Thoracic aorta (tissue), 2 donors: ENCODE results near the gene DCDC2C. TPM values are rescaled to one million over a fixed set of nuclear protein-coding genes. Genes with fewer than 3 reads are reported as not detected.

Source experiments
- ATAC-seq: fragments of 150-250 bp; one replicate; pipeline ENCODE4 v1.8.0; 2017; ENCODE audit warnings: low read depth; ENCODE audit not compliant: insufficient number of reproducible peaks, low FRiP score
- DNase-seq: peaks from one replicate; pipeline ENCODE4 v3.0.0-alpha.2; 2020; ENCODE audit warnings: low spot score
- H3K27ac ChIP-seq, 2 donors: fragments of 200-600 bp; sonication (generic); 1 replicate in 1 of 2; 2 replicates in 1 of 2; pipeline ENCODE4 v1.5.1; 2016; ENCODE audit warnings: mild to moderate bottlenecking in 2 of 2, moderate library complexity in 2 of 2
- H3K27me3 ChIP-seq: fragments of 200-600 bp; sonication (generic); replicated peaks from 2 replicates; pipeline ENCODE4 v1.6.0; 2016; ENCODE audit warnings: mild to moderate bottlenecking; ENCODE audit not compliant: insufficient read depth
- H3K36me3 ChIP-seq: fragments of 200-600 bp; sonication (generic); one replicate; pipeline ENCODE4 v1.5.1; 2016
- H3K4me1 ChIP-seq, 2 donors: fragments of 200-600 bp; sonication (generic); 1 replicate in 1 of 2; 2 replicates in 1 of 2; pipeline versions ENCODE4 v1.5.1 to v1.6.0; 2016; ENCODE audit warnings: low read depth in 2 of 2, mild to moderate bottlenecking in 1 of 2; ENCODE audit not compliant: control insufficient read depth in 1 of 2
- H3K4me3 ChIP-seq: fragments of 200-600 bp; sonication (generic); 2 replicates; pipeline ENCODE4 v1.5.1; 2016; ENCODE audit warnings: mild to moderate bottlenecking
- H3K9me3 ChIP-seq: fragments of 200-600 bp; sonication (generic); 2 replicates; pipeline ENCODE4 v1.5.1; 2016
- CTCF ChIP-seq: fragments of 200-600 bp; sonication (generic); IDR thresholded peaks from one replicate; pipeline ENCODE4 v1.5.1; 2019; ENCODE audit warnings: antibody characterized with exemption
- total RNA-seq, 2 donors: library from RNA; depleted of rRNA; stranded (reverse); fragments of >200 nt; gene quantifications; one replicate each; pipeline versions ENCODE4 v1.1.0 to v1.2.3, GENCODE V29; 2016

DCDC2C gene
- total RNA-seq, 2 donors from 2014 or later: 6.6 to 13.1 TPM

DNA sequence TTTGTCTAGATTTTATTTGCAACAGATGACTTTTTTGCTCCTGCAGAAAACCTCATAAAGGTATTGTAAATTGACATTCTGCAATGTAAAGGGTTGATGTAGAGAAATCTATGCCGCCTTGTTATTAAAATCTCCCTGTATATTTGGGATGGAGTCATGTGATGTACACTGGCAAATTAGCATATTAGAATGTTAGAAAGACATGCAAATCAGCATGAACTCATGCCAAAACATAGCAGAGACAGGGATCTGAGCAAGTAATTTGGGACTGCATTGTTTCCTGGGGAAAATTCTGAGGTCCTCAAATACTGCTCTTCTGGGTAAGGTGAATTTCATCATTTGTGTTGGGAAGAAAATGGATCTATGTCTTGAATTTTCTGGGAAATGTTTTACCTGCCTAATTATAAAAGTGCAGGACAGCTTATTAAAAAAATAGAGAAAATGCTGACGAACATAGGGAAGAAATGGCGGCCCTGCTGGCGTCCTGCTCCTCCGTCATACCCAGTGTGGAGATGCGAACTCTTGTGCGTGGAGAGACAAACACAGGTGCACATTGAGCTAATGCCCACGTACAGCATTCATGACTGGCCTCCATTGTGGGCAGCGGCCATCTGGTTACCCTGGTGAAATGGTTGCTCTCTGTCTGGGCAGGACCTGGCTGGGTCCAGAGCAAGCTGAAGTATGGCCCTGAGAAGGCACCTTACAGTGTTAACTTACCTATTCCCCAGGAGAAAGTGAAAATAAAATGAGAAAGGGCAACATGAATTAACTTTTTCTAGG is 29.1 kb upstream of the DCDC2C start:
- ATAC-seq (no peak), DNase-seq (no peak)
- Histone ChIP-seq H3K27ac (no peak overlapping the region), H3K27me3 (no peaks in the 10 kb centered on the region), H3K36me3 (no peaks in the 10 kb centered on the region), H3K4me3 (no peak overlapping the region), H3K4me1 (no peaks in the 10 kb centered on the region), H3K9me3 (no peaks in the 10 kb centered on the region)
- TF ChIP-seq CTCF: no peak

DNA sequence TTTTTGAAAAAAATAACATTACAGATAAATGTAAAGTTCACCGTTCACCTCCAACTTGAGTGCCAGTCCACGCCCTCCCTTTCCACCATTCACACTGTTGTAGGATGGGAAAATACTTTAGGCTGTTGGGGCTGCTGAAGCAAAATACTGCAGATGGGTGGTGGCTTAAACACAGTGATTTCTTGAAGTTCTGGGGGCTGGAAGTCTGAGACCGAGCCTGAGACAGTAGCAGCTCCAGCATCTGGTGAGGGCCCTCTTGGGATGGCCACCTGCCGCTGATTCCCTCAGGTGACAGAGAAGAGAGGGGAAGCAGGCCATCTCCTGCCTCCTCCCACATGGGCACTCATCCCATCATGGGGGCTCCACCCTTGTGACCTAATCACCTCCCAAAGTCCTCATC is 27.7 kb upstream of the DCDC2C start:
- no peak for TF ChIP-seq CTCF
- no peak for DNase-seq
- Histone ChIP-seq H3K4me1 (no peaks in the 10 kb centered on the region), H3K4me3 (no peak overlapping the region), H3K27me3 (no peaks in the 10 kb centered on the region), H3K27ac (no peak overlapping the region), H3K36me3 (no peaks in the 10 kb centered on the region), H3K9me3 (no peaks in the 10 kb centered on the region)
- no peak for ATAC-seq

GRCh38 chr2:3677436-3677835 is 25.9 kb upstream of the DCDC2C start:
- Histone ChIP-seq H3K4me1 (no peaks in the 10 kb centered on the region), H3K9me3 (no peaks in the 10 kb centered on the region), H3K27me3 (no peaks in the 10 kb centered on the region), H3K4me3 (no peak overlapping the region), H3K27ac (no peak overlapping the region), H3K36me3 (no peaks in the 10 kb centered on the region)
- ATAC-seq (no peak), DNase-seq (no peak)
- TF ChIP-seq CTCF: no peak

DNA sequence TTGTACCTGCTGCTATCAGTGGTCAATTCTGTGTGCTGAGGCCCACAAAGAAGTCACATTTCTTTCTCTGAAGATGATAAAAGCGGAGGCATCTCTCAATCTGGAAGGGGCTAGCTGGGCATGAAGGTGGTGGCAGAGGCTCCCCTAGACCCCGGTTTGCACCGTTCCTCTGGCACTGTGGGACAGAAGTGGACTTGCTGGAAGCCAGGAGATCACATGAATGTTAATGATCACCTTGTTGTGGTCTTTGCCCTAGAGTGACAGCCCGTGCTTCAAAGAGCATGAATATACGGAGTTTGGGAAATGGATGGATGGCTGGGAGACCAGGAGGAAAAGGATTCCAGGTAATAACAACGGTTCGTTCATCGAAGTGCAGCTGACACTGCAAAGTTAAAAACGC is 25.2 kb upstream of the DCDC2C start:
- H3K4me1 ChIP-seq: no peaks in the 10 kb centered on the region
- no peaks in the 10 kb centered on the region for H3K36me3 ChIP-seq
- no peaks in the 10 kb centered on the region for H3K9me3 ChIP-seq
- H3K4me3 ChIP-seq: no peak overlapping the region
- no peak for DNase-seq
- no peak for ATAC-seq
- no peak for TF ChIP-seq CTCF
- H3K27me3 ChIP-seq: no peaks in the 10 kb centered on the region
- H3K27ac ChIP-seq: no peak overlapping the region

DNA sequence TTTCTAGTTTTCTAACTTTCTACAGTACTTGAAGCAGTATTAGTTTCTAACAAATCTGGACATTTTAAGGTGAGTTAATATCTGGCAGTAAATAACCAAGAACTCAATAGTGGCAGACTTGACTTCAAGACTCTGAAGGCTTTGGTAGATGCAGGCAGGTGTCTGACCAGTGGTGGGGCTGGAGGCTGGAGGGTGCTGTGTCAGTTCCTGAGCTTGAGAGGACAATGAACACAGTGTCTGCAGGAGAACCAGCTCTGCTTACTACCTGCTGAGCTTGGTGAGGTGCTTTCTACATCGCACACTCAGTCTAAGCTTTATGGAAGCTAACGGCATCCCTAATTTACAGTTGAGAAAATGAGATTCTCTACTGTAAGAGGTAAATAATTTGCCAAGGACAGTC is 24.2 kb upstream of the DCDC2C start:
- H3K4me3 ChIP-seq: no peak overlapping the region
- H3K36me3 ChIP-seq: no peaks in the 10 kb centered on the region
- no peaks in the 10 kb centered on the region for H3K4me1 ChIP-seq
- no peak for DNase-seq
- H3K9me3 ChIP-seq: no peaks in the 10 kb centered on the region
- H3K27ac ChIP-seq: no peak overlapping the region
- no peaks in the 10 kb centered on the region for H3K27me3 ChIP-seq
- TF ChIP-seq CTCF: no peak
- no peak for ATAC-seq
